ENCODE results near the gene LCORL.

LCORL gene

DNA sequence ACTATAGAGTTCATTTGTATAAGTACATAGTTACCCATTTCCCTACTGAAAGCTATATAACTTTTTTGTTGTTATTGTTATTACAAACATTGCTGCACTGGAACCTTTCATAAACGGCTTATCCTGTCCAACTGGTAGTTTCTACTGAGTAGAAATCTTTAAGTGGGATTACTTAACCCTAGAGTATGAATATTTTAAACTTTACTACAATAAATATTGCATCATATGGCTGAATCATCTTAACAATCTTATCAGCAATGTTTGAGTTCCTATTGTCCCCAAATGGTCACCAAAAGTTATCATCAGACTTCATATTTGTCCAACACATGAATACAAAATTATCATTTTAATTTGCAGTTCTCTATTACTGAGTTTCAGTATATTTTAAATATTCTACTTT is 40.5 kb downstream of the LCORL start:
- Histone ChIP-seq H3K36me3 (ENCODE audit: control insufficient read depth in 5 of 5, insufficient read depth in 5 of 5, low read length in 5 of 5) (no peaks in the 10 kb centered on the region), H3K9ac (ENCODE audit: low read length in 5 of 5) (no peak overlapping the region), H3K27ac (ENCODE audit: low read depth, low read length) (no peak overlapping the region), H3K4me1 (ENCODE audit: control insufficient read depth in 5 of 5, insufficient read depth in 5 of 5, low read length in 5 of 5) (peaks cover 0 to 5% (median 3%) of the 10 kb centered on the region in 5 donors), H3K4me3 (ENCODE audit: low read depth in 1 of 5, low read length in 5 of 5) (no peak overlapping the region), H3K27me3 (ENCODE audit: control insufficient read depth in 5 of 5, insufficient read depth in 4 of 5, low read length in 5 of 5) (no peaks in the 10 kb centered on the region), H3K9me3 (ENCODE audit: control insufficient read depth in 5 of 5, low read length in 5 of 5) (peaks cover 0 to 5% (median 0%) of the 10 kb centered on the region in 5 donors)

GRCh38 chr4:17968721-17969120 is 52.8 kb downstream of the LCORL start:
- Histone ChIP-seq H3K4me3 (ENCODE audit: low read depth in 1 of 5, low read length in 5 of 5) (no peak overlapping the region), H3K27ac (ENCODE audit: low read depth, low read length) (no peak overlapping the region), H3K9me3 (ENCODE audit: control insufficient read depth in 5 of 5, low read length in 5 of 5) (no peaks in the 10 kb centered on the region), H3K9ac (ENCODE audit: low read length in 5 of 5) (no peak overlapping the region), H3K36me3 (ENCODE audit: control insufficient read depth in 5 of 5, insufficient read depth in 5 of 5, low read length in 5 of 5) (no peaks in the 10 kb centered on the region), H3K4me1 (ENCODE audit: control insufficient read depth in 5 of 5, insufficient read depth in 5 of 5, low read length in 5 of 5) (no peaks in the 10 kb centered on the region), H3K27me3 (ENCODE audit: control insufficient read depth in 5 of 5, insufficient read depth in 4 of 5, low read length in 5 of 5) (no peaks in the 10 kb centered on the region)

GRCh38 chr4:17967078-17967477 is 54.5 kb downstream of the LCORL start:
- H3K36me3 ChIP-seq (ENCODE audit: control insufficient read depth in 5 of 5, insufficient read depth in 5 of 5, low read length in 5 of 5) = no peaks in the 10 kb centered on the region
- no peaks in the 10 kb centered on the region for H3K9me3 ChIP-seq (ENCODE audit: control insufficient read depth in 5 of 5, low read length in 5 of 5)
- no peaks in the 10 kb centered on the region for H3K4me1 ChIP-seq (ENCODE audit: control insufficient read depth in 5 of 5, insufficient read depth in 5 of 5, low read length in 5 of 5)
- no peaks in the 10 kb centered on the region for H3K27me3 ChIP-seq (ENCODE audit: control insufficient read depth in 5 of 5, insufficient read depth in 4 of 5, low read length in 5 of 5)
- H3K27ac ChIP-seq (ENCODE audit: low read depth, low read length) = no peak overlapping the region
- H3K9ac ChIP-seq (ENCODE audit: low read length in 5 of 5) = no peak overlapping the region
- H3K4me3 ChIP-seq (ENCODE audit: low read depth in 1 of 5, low read length in 5 of 5) = no peak overlapping the region

DNA sequence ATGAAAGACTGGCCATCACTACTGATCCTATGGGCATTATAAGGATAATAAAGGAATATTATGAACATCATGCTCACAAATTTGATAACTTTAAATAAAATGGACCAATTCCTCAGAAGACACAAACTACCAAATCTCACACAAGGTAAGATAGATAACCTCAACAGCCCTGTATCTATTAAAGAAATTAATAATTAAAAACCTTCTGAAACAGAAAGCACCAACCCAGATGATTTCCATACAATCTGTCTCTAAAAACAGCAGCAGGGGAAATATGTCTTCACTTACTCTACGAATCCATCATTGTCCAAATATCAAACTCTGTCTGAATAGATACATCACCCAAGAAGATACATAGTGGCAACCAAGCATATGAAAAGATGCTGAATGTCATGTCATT is 55.2 kb downstream of the LCORL start:
- H3K27ac ChIP-seq (ENCODE audit: low read depth, low read length) = no peak overlapping the region
- H3K9ac ChIP-seq (ENCODE audit: low read length in 5 of 5) = no peak overlapping the region
- H3K36me3 ChIP-seq (ENCODE audit: control insufficient read depth in 5 of 5, insufficient read depth in 5 of 5, low read length in 5 of 5) = peaks cover 0 to 7% (median 0%) of the 10 kb centered on the region in 5 donors
- no peaks in the 10 kb centered on the region for H3K27me3 ChIP-seq (ENCODE audit: control insufficient read depth in 5 of 5, insufficient read depth in 4 of 5, low read length in 5 of 5)
- no peak overlapping the region for H3K4me3 ChIP-seq (ENCODE audit: low read depth in 1 of 5, low read length in 5 of 5)
- no peaks in the 10 kb centered on the region for H3K9me3 ChIP-seq (ENCODE audit: control insufficient read depth in 5 of 5, low read length in 5 of 5)
- H3K4me1 ChIP-seq (ENCODE audit: control insufficient read depth in 5 of 5, insufficient read depth in 5 of 5, low read length in 5 of 5) = no peaks in the 10 kb centered on the region

GRCh38 chr4:17964576-17964975 is 57.0 kb downstream of the LCORL start:
- H3K4me1 ChIP-seq (ENCODE audit: control insufficient read depth in 5 of 5, insufficient read depth in 5 of 5, low read length in 5 of 5) = no peaks in the 10 kb centered on the region
- H3K9me3 ChIP-seq (ENCODE audit: control insufficient read depth in 5 of 5, low read length in 5 of 5) = no peaks in the 10 kb centered on the region
- peaks cover 0 to 17% (median 6%) of the 10 kb centered on the region in 5 donors for H3K36me3 ChIP-seq (ENCODE audit: control insufficient read depth in 5 of 5, insufficient read depth in 5 of 5, low read length in 5 of 5)
- H3K9ac ChIP-seq (ENCODE audit: low read length in 5 of 5) = no peak overlapping the region
- no peak overlapping the region for H3K4me3 ChIP-seq (ENCODE audit: low read depth in 1 of 5, low read length in 5 of 5)
- no peaks in the 10 kb centered on the region for H3K27me3 ChIP-seq (ENCODE audit: control insufficient read depth in 5 of 5, insufficient read depth in 4 of 5, low read length in 5 of 5)
- H3K27ac ChIP-seq (ENCODE audit: low read depth, low read length) = no peak overlapping the region

DNA sequence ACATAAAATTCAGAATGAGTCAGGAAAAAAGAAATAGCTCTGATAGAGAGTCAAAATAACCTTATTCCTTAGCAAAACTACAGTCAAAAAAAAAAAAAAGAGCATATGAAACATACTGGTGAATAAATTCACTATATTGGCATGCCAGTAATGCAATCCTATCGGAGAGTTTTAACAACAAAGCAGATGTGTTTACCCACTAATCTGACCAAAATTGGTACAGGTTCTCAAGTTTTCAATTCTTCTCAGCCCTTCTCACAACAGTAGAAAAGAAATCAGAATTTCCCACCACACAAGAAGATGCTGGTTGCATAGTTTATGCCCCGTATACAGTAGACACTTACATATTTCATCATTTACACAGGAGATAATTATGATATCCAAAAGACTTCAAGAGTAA is 59.4 kb downstream of the LCORL start:
- Histone ChIP-seq H3K36me3 (ENCODE audit: control insufficient read depth in 5 of 5, insufficient read depth in 5 of 5, low read length in 5 of 5) (peaks cover 3 to 18% (median 6%) of the 10 kb centered on the region in 5 donors), H3K9me3 (ENCODE audit: control insufficient read depth in 5 of 5, low read length in 5 of 5) (no peaks in the 10 kb centered on the region), H3K27me3 (ENCODE audit: control insufficient read depth in 5 of 5, insufficient read depth in 4 of 5, low read length in 5 of 5) (no peaks in the 10 kb centered on the region), H3K9ac (ENCODE audit: low read length in 5 of 5) (no peak overlapping the region), H3K27ac (ENCODE audit: low read depth, low read length) (no peak overlapping the region), H3K4me3 (ENCODE audit: low read depth in 1 of 5, low read length in 5 of 5) (no peak overlapping the region), H3K4me1 (ENCODE audit: control insufficient read depth in 5 of 5, insufficient read depth in 5 of 5, low read length in 5 of 5) (no peaks in the 10 kb centered on the region)

- H3K27me3 ChIP-seq (ENCODE audit: control insufficient read depth in 5 of 5, insufficient read depth in 4 of 5, low read length in 5 of 5) = no peaks in the 10 kb centered on the region
- no peak overlapping the region for H3K4me3 ChIP-seq (ENCODE audit: low read depth in 1 of 5, low read length in 5 of 5)
- H3K27ac ChIP-seq (ENCODE audit: low read depth, low read length) = no peak overlapping the region
- no peak overlapping the region for H3K9ac ChIP-seq (ENCODE audit: low read length in 5 of 5)
- H3K9me3 ChIP-seq (ENCODE audit: control insufficient read depth in 5 of 5, low read length in 5 of 5) = no peaks in the 10 kb centered on the region
- H3K4me1 ChIP-seq (ENCODE audit: control insufficient read depth in 5 of 5, insufficient read depth in 5 of 5, low read length in 5 of 5) = no peaks in the 10 kb centered on the region
- H3K36me3 ChIP-seq (ENCODE audit: control insufficient read depth in 5 of 5, insufficient read depth in 5 of 5, low read length in 5 of 5) = peaks cover 3 to 26% (median 6%) of the 10 kb centered on the region in 5 donors
Observed at GRCh38 chr4:17961249-17961648, 60.3 kb downstream of the LCORL start.

DNA sequence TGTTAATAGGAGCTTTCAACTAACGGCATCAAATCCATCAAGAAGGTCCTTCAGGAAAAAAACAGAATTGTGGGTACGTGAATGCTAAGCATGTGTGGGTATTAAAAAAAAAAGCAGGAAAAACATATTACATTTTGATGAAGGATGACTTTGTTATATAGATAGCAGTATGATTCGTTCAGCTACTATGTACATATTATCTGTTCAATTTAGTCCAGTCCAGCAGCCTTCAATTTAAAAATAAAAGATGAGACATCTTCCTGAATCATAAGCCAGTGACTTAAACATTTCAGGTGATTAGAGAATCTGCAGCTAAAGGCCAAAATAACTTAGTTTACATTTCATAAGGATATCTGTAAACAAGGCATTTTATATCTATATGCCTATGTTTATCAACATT is 63.4 kb downstream of the LCORL start:
- no peaks in the 10 kb centered on the region for H3K9me3 ChIP-seq (ENCODE audit: control insufficient read depth in 5 of 5, low read length in 5 of 5)
- no peak overlapping the region for H3K27ac ChIP-seq (ENCODE audit: low read depth, low read length)
- H3K4me3 ChIP-seq (ENCODE audit: low read depth in 1 of 5, low read length in 5 of 5) = no peak overlapping the region
- H3K4me1 ChIP-seq (ENCODE audit: control insufficient read depth in 5 of 5, insufficient read depth in 5 of 5, low read length in 5 of 5) = no peaks in the 10 kb centered on the region
- H3K27me3 ChIP-seq (ENCODE audit: control insufficient read depth in 5 of 5, insufficient read depth in 4 of 5, low read length in 5 of 5) = no peaks in the 10 kb centered on the region
- peaks cover 6 to 48% (median 9%) of the 10 kb centered on the region in 5 donors for H3K36me3 ChIP-seq (ENCODE audit: control insufficient read depth in 5 of 5, insufficient read depth in 5 of 5, low read length in 5 of 5)
- no peak overlapping the region for H3K9ac ChIP-seq (ENCODE audit: low read length in 5 of 5)

DNA sequence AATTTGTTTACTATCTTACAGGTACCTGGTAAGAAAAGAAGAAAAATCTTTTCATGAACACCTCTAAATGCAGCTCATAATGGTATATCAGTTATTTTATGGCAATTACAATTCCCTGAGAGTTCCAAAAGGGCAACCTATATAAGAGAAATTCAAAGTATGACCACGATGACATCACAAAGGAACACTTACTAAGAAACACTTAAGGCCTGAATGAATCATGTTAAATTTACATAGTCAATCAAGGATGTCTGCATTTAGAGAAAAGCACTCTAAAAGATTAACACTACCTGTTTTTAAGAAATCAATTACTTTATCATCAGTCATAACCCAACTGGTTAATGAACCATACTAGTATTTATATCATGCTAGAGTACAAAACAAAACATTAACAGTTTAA is 63.9 kb downstream of the LCORL start:
- H3K27me3 ChIP-seq (ENCODE audit: control insufficient read depth in 5 of 5, insufficient read depth in 4 of 5, low read length in 5 of 5) = no peaks in the 10 kb centered on the region
- H3K9me3 ChIP-seq (ENCODE audit: control insufficient read depth in 5 of 5, low read length in 5 of 5) = no peaks in the 10 kb centered on the region
- no peaks in the 10 kb centered on the region for H3K4me1 ChIP-seq (ENCODE audit: control insufficient read depth in 5 of 5, insufficient read depth in 5 of 5, low read length in 5 of 5)
- peaks cover 6 to 48% (median 9%) of the 10 kb centered on the region in 5 donors for H3K36me3 ChIP-seq (ENCODE audit: control insufficient read depth in 5 of 5, insufficient read depth in 5 of 5, low read length in 5 of 5)
- no peak overlapping the region for H3K4me3 ChIP-seq (ENCODE audit: low read depth in 1 of 5, low read length in 5 of 5)
- H3K9ac ChIP-seq (ENCODE audit: low read length in 5 of 5) = no peak overlapping the region
- no peak overlapping the region for H3K27ac ChIP-seq (ENCODE audit: low read depth, low read length)

DNA sequence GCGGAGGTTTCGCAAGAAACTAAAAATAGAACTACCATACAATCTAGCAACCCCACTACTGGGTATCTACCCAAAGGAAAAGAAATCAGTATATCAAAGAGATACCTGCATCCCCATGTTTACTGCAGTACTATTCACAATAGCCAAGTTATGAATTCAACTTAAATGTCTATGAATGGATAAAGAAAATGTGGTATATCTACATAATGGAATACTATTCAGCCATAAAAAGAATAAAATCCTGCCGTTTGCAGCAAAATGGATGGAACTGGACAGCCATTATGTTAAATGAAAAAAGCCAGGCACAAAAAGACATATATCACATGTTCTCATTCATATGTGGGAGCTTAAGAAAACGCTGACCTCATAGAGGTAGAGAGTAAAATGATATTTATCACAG is 65.3 kb downstream of the LCORL start:
- no peak overlapping the region for H3K4me3 ChIP-seq (ENCODE audit: low read depth in 1 of 5, low read length in 5 of 5)

DNA sequence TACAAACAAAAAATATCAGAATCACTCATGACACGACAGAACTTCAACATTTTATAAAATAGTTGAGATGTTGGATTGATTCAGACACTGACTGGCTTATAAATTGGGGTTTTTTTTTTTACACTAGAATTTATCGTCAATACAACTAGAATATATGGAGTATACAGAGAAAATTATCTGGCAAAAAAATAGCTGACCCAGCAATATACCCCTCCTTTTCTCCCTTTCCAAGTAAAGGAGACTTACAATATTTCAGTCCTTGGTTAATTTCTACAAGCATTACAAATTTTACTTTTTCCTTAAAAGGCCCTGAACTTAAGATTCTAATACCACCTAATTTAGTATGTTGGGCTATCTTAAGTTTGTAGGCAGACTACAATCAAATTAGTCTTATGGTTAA is 76.3 kb downstream of the LCORL start:
- H3K36me3 ChIP-seq (ENCODE audit: control insufficient read depth in 5 of 5, insufficient read depth in 5 of 5, low read length in 5 of 5) = peaks cover 0 to 3% (median 0%) of the 10 kb centered on the region in 5 donors
- H3K9ac ChIP-seq (ENCODE audit: low read length in 5 of 5) = no peak overlapping the region
- no peak overlapping the region for H3K27ac ChIP-seq (ENCODE audit: low read depth, low read length)
- H3K9me3 ChIP-seq (ENCODE audit: control insufficient read depth in 5 of 5, low read length in 5 of 5) = no peaks in the 10 kb centered on the region
- no peak overlapping the region for H3K4me3 ChIP-seq (ENCODE audit: low read depth in 1 of 5, low read length in 5 of 5)
- no peaks in the 10 kb centered on the region for H3K27me3 ChIP-seq (ENCODE audit: control insufficient read depth in 5 of 5, insufficient read depth in 4 of 5, low read length in 5 of 5)
- H3K4me1 ChIP-seq (ENCODE audit: control insufficient read depth in 5 of 5, insufficient read depth in 5 of 5, low read length in 5 of 5) = no peaks in the 10 kb centered on the region

More for the DNA sequence above, 65.3 kb downstream of the LCORL start:
- no peaks in the 10 kb centered on the region for H3K9me3 ChIP-seq (ENCODE audit: control insufficient read depth in 5 of 5, low read length in 5 of 5)
- no peaks in the 10 kb centered on the region for H3K4me1 ChIP-seq (ENCODE audit: control insufficient read depth in 5 of 5, insufficient read depth in 5 of 5, low read length in 5 of 5)
- H3K27me3 ChIP-seq (ENCODE audit: control insufficient read depth in 5 of 5, insufficient read depth in 4 of 5, low read length in 5 of 5) = no peaks in the 10 kb centered on the region
- H3K9ac ChIP-seq (ENCODE audit: low read length in 5 of 5) = no peak overlapping the region
- peaks cover 3 to 45% (median 9%) of the 10 kb centered on the region in 5 donors for H3K36me3 ChIP-seq (ENCODE audit: control insufficient read depth in 5 of 5, insufficient read depth in 5 of 5, low read length in 5 of 5)
- H3K27ac ChIP-seq (ENCODE audit: low read depth, low read length) = no peak overlapping the region
